NCI-H128 (cell line): Measurements from ENCODE around the gene EPOP.

Source experiments
- DNase-seq: peaks from one replicate; lab custom pipeline; 2025; ENCODE audit not compliant: unreplicated experiment; lab: John Stamatoyannopoulos, UW

Gene EPOP

DNA sequence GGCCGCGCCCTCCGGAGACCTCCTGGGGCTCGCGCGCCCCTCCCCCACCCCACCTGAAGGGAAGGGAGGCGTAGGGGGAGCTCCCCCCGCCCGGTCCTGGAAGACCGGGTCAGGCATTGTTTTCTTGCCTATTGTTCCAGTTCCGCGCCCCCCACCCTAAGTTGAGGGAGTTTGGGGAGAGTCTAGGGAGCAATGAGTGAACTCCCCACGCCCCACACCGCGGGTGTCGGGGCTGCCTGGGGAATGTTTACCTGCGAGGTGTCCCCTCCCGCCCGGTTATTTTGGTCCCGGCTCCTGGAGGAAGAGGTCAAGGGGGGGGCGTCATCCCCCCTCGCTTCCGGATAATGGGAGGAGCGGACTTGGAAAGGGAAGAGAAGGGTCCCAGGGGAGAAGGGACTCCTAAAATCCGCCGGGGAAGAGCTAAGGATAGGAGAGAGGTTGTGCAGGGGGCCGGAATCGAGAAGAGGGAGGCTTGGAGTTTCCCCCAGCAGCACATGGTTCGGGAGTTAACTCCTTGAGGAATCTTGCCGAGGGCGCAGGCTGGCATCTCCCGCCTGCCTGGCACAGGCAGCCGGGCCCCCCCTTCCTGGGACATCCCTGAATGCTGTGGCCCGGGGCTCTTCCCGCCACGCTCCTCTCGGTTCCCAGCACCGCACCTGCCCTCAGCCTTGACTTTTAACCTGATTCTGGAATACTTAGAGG lies 31.2 kb upstream of the EPOP start:
- DNase-seq = peak; percentile 16

- no peak for DNase-seq
These were observed 30.7 kb upstream of the EPOP start for GRCh38 chr17:38705523-38705802.

DNA sequence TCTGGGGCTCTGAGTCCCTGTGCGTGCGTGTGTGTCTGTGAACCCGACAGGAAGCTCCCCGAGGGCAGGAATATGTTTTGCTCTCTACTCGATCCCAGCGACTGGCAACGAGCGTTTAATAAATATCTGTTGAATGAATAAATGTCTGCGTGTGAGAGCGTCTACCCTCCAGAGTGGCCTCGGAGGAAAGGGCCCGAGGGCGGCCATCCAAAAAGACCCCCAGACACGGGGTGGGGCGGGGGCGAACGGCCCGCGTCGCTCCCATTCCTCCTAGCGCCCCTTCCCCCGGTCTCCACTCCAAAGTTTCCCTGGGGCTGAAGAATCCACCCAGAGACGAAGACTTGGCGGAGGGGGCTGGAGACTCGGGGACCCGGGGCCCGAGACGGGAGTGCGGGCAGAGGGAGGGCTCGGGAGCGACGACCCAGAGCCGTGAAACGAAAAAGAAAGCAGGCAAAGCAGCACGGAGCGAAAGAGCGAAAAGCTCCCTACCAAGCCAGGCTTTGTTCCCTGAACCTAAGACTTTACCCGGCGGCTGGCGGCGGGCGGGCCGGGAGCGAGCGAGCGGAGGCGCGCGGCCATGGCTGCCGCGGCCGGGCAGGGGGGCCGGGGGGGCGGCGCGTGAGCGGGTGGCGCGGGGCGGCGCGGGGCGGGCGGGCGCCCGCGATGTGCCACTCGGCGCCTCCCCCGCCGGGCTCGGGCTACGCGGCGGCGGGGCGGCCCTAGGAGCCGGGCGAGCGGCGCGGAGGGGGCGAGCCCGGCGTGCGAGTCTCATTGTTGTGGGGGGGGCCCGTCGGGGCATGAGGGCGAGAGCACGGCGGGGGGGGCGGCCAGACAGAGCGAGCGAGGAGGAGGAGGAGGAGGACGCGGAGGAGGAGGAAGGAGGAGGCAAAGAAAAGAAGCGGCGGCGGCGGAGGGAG lies 30.1 kb upstream of the EPOP start, which contains the start of gene MLLT6:
Gene MLLT6 (plus strand): TSS at position 668 of the 917 bp plus-strand sequence. CDS start 360 bp downstream, outside the sequence.
- peak; percentile 19 for DNase-seq

- peak; percentile 55 for DNase-seq
These were observed 29.2 kb upstream of the EPOP start for GRCh38 chr17:38703742-38704605.

GRCh38 chr17:38702916-38703741 lies 28.4 kb upstream of the EPOP start:
- no peak for DNase-seq

- peak; percentile 17 for DNase-seq
These were observed 27.6 kb upstream of the EPOP start for GRCh38 chr17:38702166-38702915.

DNA sequence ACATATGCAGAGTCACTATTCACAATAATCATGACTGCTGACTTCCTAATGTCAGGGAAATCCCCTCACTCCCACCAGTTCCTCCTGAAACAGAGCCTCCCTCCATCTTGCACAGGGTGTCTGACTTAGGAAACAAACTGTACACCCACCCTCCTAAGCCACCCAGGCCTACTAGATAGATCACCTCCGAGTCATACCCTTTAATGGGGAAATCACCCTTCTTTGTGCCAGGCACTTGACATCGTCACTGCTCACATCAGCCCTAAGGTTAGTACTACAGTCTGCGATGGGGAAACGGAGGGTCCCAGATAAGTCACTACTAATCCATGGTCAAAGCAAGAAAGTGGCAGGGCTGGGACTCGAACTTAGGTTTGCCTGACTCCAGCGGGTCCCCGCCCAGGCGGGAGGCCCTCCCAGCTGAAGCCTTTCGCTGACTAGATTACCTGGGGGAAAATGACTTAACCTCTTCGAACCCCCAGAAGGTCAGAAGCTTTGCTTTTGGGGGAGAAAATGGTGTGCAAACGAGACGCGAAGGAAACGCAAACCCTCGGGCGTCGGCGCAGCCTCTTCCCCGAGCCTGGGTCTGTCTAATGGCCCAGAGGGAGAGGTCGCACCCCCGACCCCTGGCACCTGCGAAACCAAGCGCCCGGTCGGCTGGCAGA lies 26.9 kb upstream of the EPOP start:
- DNase-seq = no peak

- DNase-seq = no peak
These were observed 24.0 kb upstream of the EPOP start for GRCh38 chr17:38698760-38699159.

GRCh38 chr17:38697061-38697820 lies 22.5 kb upstream of the EPOP start:
- no peak for DNase-seq

GRCh38 chr17:38693700-38694329 lies 19.1 kb upstream of the EPOP start:
- no peak for DNase-seq

DNA sequence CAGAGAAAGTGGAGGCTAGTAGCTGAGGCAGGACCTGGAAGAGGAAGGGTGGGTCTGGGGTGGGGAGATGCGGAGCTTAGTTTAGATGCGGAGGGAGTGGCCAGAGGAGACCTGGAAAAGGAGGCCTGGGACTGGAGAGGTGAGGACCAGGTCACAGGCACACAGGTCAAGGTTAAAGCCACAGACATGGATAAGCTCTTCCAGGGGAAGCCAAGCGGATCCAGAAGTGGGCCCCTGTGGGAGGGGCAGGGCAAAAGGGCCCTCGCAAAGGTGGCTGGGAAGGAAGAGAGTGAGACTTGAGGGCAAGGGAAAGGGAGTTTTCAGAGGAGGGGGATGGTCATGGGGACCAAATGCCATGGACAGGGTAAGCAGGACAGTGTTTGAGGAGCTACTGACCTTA lies 16.4 kb upstream of the EPOP start:
- DNase-seq = no peak

GRCh38 chr17:38690386-38690785 lies 15.6 kb upstream of the EPOP start:
- DNase-seq = no peak

- DNase-seq = no peak
These were observed 12.5 kb upstream of the EPOP start for GRCh38 chr17:38687286-38687685.

DNA sequence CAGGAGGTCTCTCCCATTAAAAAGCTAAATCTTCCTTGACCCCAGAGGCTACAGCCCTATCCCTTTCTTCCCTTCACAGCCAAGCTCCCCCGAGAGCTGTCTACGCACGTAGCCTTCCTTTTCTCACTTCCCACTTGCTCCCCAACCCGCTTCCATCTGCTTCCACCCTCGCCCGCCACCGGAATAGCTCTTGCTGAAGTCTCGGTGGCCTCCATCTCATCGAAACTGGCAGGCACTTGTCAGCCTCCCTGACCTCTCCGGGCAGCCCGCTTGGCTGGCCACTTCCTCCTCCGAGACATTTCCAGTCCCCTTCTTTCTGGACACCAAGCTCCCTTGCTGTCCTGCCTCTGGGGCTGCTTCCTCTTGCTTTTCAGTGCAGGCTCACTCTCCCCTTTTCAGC lies 10.7 kb upstream of the EPOP start:
- DNase-seq = no peak

- no peak for DNase-seq
These were observed 6.3 kb upstream of the EPOP start for GRCh38 chr17:38681096-38681495.

DNA sequence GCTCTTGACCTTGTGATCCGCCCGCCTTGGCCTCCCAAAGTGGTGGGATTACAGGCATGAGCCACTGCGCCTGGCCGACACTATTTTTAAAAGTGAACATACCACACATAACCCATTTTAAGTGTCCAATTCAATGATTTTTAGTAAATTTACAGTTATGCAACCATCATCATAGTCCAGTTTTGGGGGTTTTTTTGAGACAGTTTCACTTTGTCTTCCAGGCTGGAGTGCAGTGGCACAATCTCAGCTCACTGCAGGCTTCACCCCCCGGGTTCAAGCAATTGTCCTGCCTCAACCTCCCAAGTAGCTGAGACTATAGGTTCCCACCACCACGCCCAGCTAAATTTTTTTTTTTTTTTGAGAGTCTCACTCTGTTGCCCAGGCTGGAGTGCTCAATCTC lies 3.1 kb upstream of the EPOP start:
- no peak for DNase-seq

DNA sequence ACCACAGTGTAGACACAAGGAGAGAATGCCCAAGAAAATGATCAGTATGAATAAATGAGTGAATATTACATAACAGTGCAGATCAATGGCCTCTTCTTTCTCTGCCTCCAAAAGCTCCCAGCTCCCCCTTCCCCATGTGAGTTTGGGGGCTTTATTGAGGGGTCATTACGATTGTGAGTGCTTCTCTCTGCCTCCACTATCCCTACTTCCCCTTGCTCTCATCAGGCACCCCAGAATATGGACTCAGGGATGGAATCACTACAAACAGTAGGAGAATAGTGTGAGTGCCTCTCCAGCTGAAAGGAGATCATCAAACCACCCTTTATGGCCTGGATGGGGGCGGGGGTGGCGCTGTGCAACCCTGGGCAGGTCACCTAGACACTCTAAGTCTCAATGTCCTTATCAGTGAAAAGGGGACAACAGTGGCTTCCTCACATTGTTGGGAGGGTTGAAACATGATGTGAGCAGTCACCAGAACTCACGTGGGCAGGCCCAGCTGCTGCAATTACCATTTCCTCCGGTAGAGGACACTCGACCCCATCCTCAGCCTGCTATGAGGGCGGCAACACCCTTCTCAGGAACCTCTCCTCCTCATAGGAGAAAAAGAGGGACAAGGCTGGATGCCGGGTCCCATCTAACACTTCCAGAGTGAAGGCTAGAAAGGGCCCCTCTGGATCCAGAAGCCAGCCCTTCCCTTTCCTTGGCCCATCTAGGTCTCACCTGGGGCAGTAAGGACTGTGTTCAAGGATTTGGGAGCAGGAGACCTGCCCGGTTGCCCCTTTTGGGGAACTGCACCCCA lies 2.1 kb upstream of the EPOP start:
- peak; percentile 24 for DNase-seq
